Germinal center (tissue), 1 donor: ENCODE results near the gene GAL.

Experiments
- DNase-seq: peaks from one replicate; pipeline ENCODE4 v3.0.0; 2012; ENCODE audit warnings: mixed read lengths, low spot score

The GAL gene

GRCh38 chr11:68710409-68710808 lies 26.1 kb downstream of the GAL start:
- DNase-seq, result no peak

DNA sequence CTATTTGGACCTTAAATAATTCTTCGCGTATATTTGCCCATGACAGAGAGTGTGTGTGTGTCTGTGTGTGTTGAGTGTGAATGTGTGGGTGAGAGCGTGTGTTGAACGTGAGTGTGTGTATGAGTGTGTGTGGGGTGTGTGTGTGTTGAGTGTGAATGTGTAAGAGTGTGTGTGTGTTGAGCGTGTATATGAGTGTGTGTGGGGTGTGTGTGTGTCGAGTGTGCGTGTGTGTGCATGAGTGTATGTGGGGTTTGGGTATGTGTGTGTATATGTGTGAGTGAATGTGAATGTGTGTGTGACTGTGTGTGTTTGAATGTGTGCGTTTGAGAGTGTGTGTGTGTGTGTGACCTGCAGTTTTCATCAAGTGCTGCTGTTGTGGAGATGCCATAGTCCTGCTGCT lies 26.8 kb downstream of the GAL start:
- DNase-seq, result no peak

DNA sequence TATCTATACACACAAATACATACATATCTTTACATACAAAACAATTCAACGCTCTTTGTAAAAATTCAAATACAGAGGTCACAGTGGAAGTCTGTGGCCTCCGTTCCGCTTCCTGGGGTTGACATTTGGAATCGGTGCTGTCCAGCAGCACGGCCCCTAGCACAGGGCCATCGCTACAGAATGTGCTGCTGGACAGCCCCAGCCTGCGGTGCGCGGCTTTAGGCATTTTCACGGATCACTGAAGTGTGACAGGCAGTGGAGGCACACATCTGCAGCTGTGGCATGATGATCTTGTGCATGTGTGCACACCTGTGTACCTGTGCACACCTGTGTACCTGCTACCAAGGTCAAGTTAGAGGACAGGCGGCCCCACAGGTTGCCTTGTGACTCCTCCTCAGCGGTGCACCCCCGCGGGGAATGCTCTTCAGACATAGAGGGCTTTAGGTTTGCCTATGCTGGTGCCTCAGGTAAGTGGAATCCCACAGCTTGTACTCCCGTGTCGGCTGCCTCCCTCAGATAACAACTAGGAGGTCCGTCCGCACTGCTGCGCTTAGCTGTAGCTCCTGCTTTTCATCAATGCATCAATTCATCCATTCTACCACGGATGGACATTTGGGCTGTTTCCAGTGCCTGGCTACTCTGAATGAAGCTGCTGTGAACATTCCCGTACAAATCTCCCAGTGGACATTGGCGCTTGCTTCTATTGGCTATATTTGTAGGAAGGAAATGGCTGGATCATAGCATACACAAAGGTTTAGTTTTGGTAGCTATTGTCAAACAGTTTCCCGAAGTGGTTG lies 29.9 kb downstream of the GAL start:
- no peak for DNase-seq

GRCh38 chr11:68715456-68716122 lies 31.2 kb downstream of the GAL start:
- DNase-seq, result no peak

DNA sequence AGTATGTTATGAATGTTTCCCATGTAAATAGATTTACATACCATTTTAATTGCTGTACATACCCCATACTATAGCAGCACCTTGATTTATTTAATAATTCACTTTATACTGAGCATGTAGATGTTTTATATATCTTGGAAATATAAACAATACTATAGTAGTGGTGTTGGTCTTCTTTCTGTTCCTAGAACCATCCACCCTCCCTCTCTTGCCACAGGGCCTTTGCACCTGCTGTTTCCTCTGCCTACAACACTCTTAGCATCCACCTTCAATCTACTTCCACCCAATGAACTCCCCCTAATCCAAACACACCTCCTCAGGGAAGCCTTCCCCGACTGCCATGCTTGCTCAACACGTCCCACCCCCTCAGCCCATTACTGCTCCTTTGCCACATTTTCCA lies 36.7 kb downstream of the GAL start:
- no peak for DNase-seq

- no peak for DNase-seq
Measured at GRCh38 chr11:68722143-68722542, 37.8 kb downstream of the GAL start.

GRCh38 chr11:68724293-68724692 lies 39.9 kb downstream of the GAL start:
- no peak for DNase-seq

DNA sequence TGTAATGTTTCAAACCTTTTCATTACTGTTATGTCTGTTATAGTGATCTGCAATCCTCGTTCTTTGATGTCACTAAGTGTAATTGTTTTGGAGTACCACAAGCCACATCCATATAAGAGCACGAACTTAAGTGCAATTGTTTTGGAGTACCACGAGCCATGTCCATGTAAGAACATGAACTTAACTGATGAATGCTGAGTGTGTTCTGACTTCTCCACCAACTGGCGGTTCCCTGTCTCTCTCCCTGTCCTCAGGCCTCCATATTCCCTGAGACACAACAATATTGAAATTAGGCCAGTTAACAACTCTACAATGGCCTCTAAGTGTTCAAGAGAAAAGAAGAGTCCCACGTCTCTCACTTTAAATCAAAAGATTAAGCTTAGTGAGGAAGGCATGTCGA lies 43.4 kb downstream of the GAL start:
- no peak for DNase-seq

GRCh38 chr11:68734111-68734510 lies 49.8 kb downstream of the GAL start:
- no peak for DNase-seq

DNA sequence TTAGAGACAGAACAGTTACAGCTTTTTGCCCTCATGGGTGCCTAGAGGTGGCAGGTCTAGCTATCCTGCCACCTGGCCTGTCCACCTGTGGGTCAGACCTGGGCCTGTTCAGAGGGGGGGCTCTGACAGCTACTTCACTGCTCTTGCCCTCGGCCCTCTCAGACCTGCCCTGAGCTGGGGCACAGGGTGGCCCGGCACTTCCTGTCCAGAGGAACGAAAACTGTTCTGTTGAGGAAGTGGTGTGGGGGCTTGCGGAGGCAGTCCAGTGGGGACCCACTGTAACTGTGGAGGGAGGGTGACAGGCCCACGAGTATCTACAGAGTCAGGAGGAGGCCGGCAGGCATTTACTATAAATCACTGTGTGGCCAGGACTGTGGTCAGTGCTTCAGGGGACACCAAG lies 50.8 kb downstream of the GAL start:
- DNase-seq, result no peak

- no peak for DNase-seq
Measured at GRCh38 chr11:68735646-68736045, 51.3 kb downstream of the GAL start.
